ENCODE results near the gene KRT31. TPM values are rescaled to one million over a fixed set of nuclear protein-coding genes. Genes with fewer than 3 reads are reported as not detected.

The KRT31 gene
- polyA plus RNA-seq, 1 of the 3 experiments (the other 2 are of a cell fraction), result 0.03 TPM

- H3F3A ChIP-seq (replicated peaks; ENCODE audit: insufficient read depth), result peaks cover 4% of the 10 kb centered on the region
- no peak for DNase-seq
- H3K9ac ChIP-seq, result no peak overlapping the region
- no peaks in the 10 kb centered on the region for H3K27me3 ChIP-seq (ENCODE audit: insufficient read depth)
- no peaks in the 10 kb centered on the region for H3K9me3 ChIP-seq
- TF ChIP-seq TCF12 (IDR thresholded peaks at IDR 0.05) (peak; percentile 26; the same call in 1 of the 2 replicates), CHD2 (IDR thresholded peaks at IDR 0.05; ENCODE audit: low read length, partially characterized antibody) (no peak), ZBTB33 (IDR thresholded peaks at IDR 0.05; ENCODE audit: borderline replicate concordance, low read depth) (no peak), RXRA (IDR thresholded peaks at IDR 0.05; ENCODE audit: borderline replicate concordance, low read depth) (no peak), NFIC (IDR thresholded peaks at IDR 0.05; ENCODE audit: borderline replicate concordance) (peak; percentile 40; the same call in 1 of the 2 replicates), EP300 (IDR thresholded peaks at IDR 0.05; ENCODE audit: borderline replicate concordance in 1 of 2, low read depth in 1 of 2, low read length in 1 of 2) (no peak), MXI1 (IDR thresholded peaks at IDR 0.05; ENCODE audit: low read depth, low read length) (no peak), FOSL2 (IDR thresholded peaks at IDR 0.05; ENCODE audit: borderline replicate concordance, low read depth) (0 out of 2 replicates have a peak, but pooled peaks have one; percentile 6), JUND (IDR thresholded peaks at IDR 0.05) (0 out of 2 replicates have a peak, but pooled peaks have one; percentile 3)
- 55% methylated on average over 4 of the region's 4 CpGs for WGBS (ENCODE audit: low lambda C conversion rate)
- no peak overlapping the region for H3K4me3 ChIP-seq (ENCODE audit: low read depth in 2 of 2, low read length in 1 of 2)
- H3K4me2 ChIP-seq, result peak overlapping the region; percentile 34
- no peaks in the 10 kb centered on the region for H3K9me2 ChIP-seq
- peaks cover 0 to 45% of the 10 kb centered on the region in 2 experiments; a peak in 2 of 4 replicates for H3K4me1 ChIP-seq (ENCODE audit: control insufficient read depth in 1 of 2, insufficient read depth in 2 of 2, low read depth in 1 of 2, low read length in 1 of 2)
- no peaks in the 10 kb centered on the region for H4K20me1 ChIP-seq (ENCODE audit: insufficient read depth)
- ChIA-PET CTCF (interaction anchor here (0.5 to 0.9 kb wide), 2 partner anchors 10 to 129 kb away, joined by 3 read pairs; no protein-coding TSS in a partner anchor), POLR2A (no interaction called here)
- H3K79me2 ChIP-seq (ENCODE audit: insufficient read depth), result no peaks in the 10 kb centered on the region
- no peaks in the 10 kb centered on the region for H3K36me3 ChIP-seq (replicated peaks in 1 of 2; ENCODE audit: control insufficient read depth in 1 of 2, insufficient read depth in 2 of 2, low read length in 1 of 2)
- H3K27ac ChIP-seq (ENCODE audit: low read depth in 2 of 2, low read length in 1 of 2), result peak overlapping the region in 1 of 2 experiments; percentile 35; a peak in 2 of 4 replicates
- H2AFZ ChIP-seq (ENCODE audit: low read depth), result no peak overlapping the region; the same call in 1 of the 2 replicates
These were observed 22.7 kb upstream of the KRT31 start for GRCh38 chr17:41420134-41420533.

GRCh38 chr17:41419716-41420115 is 22.3 kb upstream of the KRT31 start:
- ChIA-PET CTCF (no interaction called here), POLR2A (no interaction called here)
- Histone ChIP-seq H3K9me3 (no peaks in the 10 kb centered on the region), H3F3A (replicated peaks; ENCODE audit: insufficient read depth) (peaks cover 4% of the 10 kb centered on the region), H3K9me2 (no peaks in the 10 kb centered on the region), H3K4me1 (ENCODE audit: control insufficient read depth in 1 of 2, insufficient read depth in 2 of 2, low read depth in 1 of 2, low read length in 1 of 2) (peaks cover 0 to 47% of the 10 kb centered on the region in 2 experiments; a peak in 2 of 4 replicates), H3K36me3 (replicated peaks in 1 of 2; ENCODE audit: control insufficient read depth in 1 of 2, insufficient read depth in 2 of 2, low read length in 1 of 2) (no peaks in the 10 kb centered on the region), H3K79me2 (ENCODE audit: insufficient read depth) (no peaks in the 10 kb centered on the region), H3K9ac (no peak overlapping the region), H3K4me3 (ENCODE audit: low read depth in 2 of 2, low read length in 1 of 2) (no peak overlapping the region), H3K27me3 (ENCODE audit: insufficient read depth) (no peaks in the 10 kb centered on the region), H3K4me2 (peak overlapping the region; percentile 34), H2AFZ (ENCODE audit: low read depth) (no peak overlapping the region), H4K20me1 (ENCODE audit: insufficient read depth) (no peaks in the 10 kb centered on the region), H3K27ac (ENCODE audit: low read depth in 2 of 2, low read length in 1 of 2) (peak overlapping the region in 1 of 2 experiments; percentile 35; a peak in 2 of 4 replicates)
- 100% methylated on average over 3 of the region's 4 CpGs for WGBS (ENCODE audit: low lambda C conversion rate)
- TF ChIP-seq FOXM1 (IDR thresholded peaks at IDR 0.05; ENCODE audit: low read depth), result no peak
- TF ChIP-seq SIN3A (IDR thresholded peaks at IDR 0.05; ENCODE audit: borderline replicate concordance, low read depth, low read length), result no peak
- TF ChIP-seq FOXJ3 (CRISPR knock-in tag; IDR thresholded peaks at IDR 0.05), result no peak
- no peak for TF ChIP-seq TEAD4 (IDR thresholded peaks at IDR 0.05; ENCODE audit: borderline replicate concordance, insufficient read depth)
- TF ChIP-seq RFX5 (IDR thresholded peaks at IDR 0.05; ENCODE audit: low read length), result no peak
- no peak for TF ChIP-seq TAF1 (IDR thresholded peaks at IDR 0.05; ENCODE audit: borderline replicate concordance, low read depth, low read length)
- TF ChIP-seq MXI1 (IDR thresholded peaks at IDR 0.05; ENCODE audit: low read depth, low read length), result no peak
- no peak for TF ChIP-seq ZBTB33 (IDR thresholded peaks at IDR 0.05; ENCODE audit: borderline replicate concordance, low read depth)
- no peak for TF ChIP-seq GABPA (IDR thresholded peaks at IDR 0.05; ENCODE audit: low read depth)
- no peak for TF ChIP-seq RAD21 (IDR thresholded peaks at IDR 0.05; ENCODE audit: low read length)
- DNase-seq, result no peak
